Cardiac muscle cell (in vitro differentiated cells and primary cell): ENCODE data around the gene HEY2. TPM values are rescaled to one million over a fixed set of nuclear protein-coding genes. Genes with fewer than 3 reads are reported as not detected.
"Not testable (repeated sequence)": the region's sequence is repeated elsewhere in the genome, so short reads cannot be mapped to it uniquely, and the experiment has no call there.

ENCODE experiments used
- DNase-seq, 2 donors: peaks; one replicate each; pipeline versions ENCODE4 v3.0.0 to v3.0.0-alpha.2; 2010 to 2017; ENCODE audit warnings: low read depth in 1 of 2, low spot score in 1 of 2
- H3K27ac ChIP-seq: fragments of 200-600 bp; sonication (generic); 2 replicates; pipeline ENCODE4 v1.5.1; 2016
- H3K27me3 ChIP-seq: fragments of 200-600 bp; sonication (generic); 2 replicates; pipeline ENCODE4 v1.6.0; 2016; ENCODE audit warnings: control low read depth
- H3K36me3 ChIP-seq: fragments of 200-600 bp; sonication (generic); 2 replicates; pipeline ENCODE4 v1.5.1; 2016; ENCODE audit warnings: control low read depth
- H3K4me1 ChIP-seq: fragments of 200-600 bp; sonication (generic); 2 replicates; pipeline ENCODE4 v1.8.1; 2017; ENCODE audit warnings: low read depth, mild to moderate bottlenecking, mixed run types
- H3K4me3 ChIP-seq: fragments of 200-600 bp; sonication (generic); 2 replicates; pipeline ENCODE4 v1.5.1; 2016; ENCODE audit warnings: mild to moderate bottlenecking
- H3K9me3 ChIP-seq: fragments of 200-600 bp; sonication (generic); 2 replicates; pipeline ENCODE4 v1.5.1; 2017; ENCODE audit warnings: low read depth, mild to moderate bottlenecking, control low read depth
- CTCF ChIP-seq: IDR thresholded peaks from 2 replicates; pipeline ENCODE4 v1.5.1; 2012; ENCODE audit warnings: low read depth, mild to moderate bottlenecking, low read length
- polyA plus RNA-seq: library from polyadenylated mRNA; unstranded; fragments of >200 nt; fragmentation: Nextera tagmentation; extraction: Ambion mirVana; gene quantifications from 2 replicates; pipeline ENCODE4 v1.2.1, GENCODE V29; 2016
- total RNA-seq: library from RNA; depleted of rRNA; stranded (reverse); fragments of >200 nt; gene quantifications from 2 replicates; pipeline ENCODE4 v1.2.3, GENCODE V29; 2016

HEY2 gene
- total and polyA plus RNA-seq, 2 experiments from 2014 or later, result 54.1 to 73.8 TPM

GRCh38 chr6:125764121-125764671 lies 14.8 kb downstream of the HEY2 start:
- H3K27ac ChIP-seq, result peak overlapping the region; percentile 46
- no peaks in the 10 kb centered on the region for H3K9me3 ChIP-seq

GRCh38 chr6:125765944-125766343 lies 16.5 kb downstream of the HEY2 start:
- no peak overlapping the region for H3K4me3 ChIP-seq
- DNase-seq, result no peak
- no peaks in the 10 kb centered on the region for H3K9me3 ChIP-seq
- no peaks in the 10 kb centered on the region for H3K36me3 ChIP-seq
- no peak for TF ChIP-seq CTCF
- H3K27me3 ChIP-seq, result no peaks in the 10 kb centered on the region
- peaks cover 21% of the 10 kb centered on the region for H3K4me1 ChIP-seq
- H3K27ac ChIP-seq, result no peak overlapping the region

More at GRCh38 chr6:125764121-125764671, 14.8 kb downstream of the HEY2 start:
- Histone ChIP-seq H3K27me3 (no peaks in the 10 kb centered on the region), H3K4me3 (no peak overlapping the region), H3K36me3 (peaks cover 4% of the 10 kb centered on the region), H3K4me1 (peaks cover 22% of the 10 kb centered on the region)
- no peak for TF ChIP-seq CTCF
- no peak for DNase-seq

- no peak overlapping the region for H3K4me3 ChIP-seq
- H3K4me1 ChIP-seq, result peaks cover 17% of the 10 kb centered on the region
- DNase-seq, result no peak
- no peaks in the 10 kb centered on the region for H3K36me3 ChIP-seq
- H3K27me3 ChIP-seq, result no peaks in the 10 kb centered on the region
- no peak for TF ChIP-seq CTCF
- no peak overlapping the region for H3K27ac ChIP-seq
- H3K9me3 ChIP-seq, result no peaks in the 10 kb centered on the region
Observed at GRCh38 chr6:125766641-125767040, 17.2 kb downstream of the HEY2 start.

DNA sequence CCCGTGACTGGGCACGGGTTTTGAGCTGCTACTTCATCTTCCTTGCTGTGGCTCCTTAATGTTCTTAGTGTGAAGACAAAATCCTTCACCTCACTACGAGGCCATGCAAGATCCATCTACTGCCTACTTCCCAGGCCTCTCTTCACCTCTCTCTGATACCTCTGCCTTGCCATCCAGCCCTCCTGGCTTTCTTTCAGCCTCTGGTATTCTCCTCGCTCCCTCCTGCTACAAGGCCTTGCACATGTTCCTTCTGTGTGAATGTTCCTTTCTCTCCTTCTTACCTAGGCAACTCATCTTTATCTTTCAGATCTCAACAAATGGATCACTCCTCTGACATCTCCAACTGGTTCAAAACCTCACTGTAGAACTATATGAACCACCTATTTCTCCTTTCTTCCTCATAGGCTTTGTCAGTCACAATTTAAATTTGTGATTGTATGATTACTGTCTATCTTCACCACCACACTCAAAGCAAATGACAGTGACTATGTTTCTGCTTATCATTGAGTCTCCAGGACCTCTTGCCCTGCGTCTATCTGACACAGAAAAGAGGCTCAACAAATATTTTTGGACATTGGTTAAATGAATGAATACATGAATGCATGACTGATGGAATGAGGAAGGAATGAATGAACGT lies 19.8 kb downstream of the HEY2 start:
- Histone ChIP-seq H3K27me3 (no peaks in the 10 kb centered on the region), H3K4me1 (peaks cover 14% of the 10 kb centered on the region), H3K36me3 (no peaks in the 10 kb centered on the region), H3K27ac (no peak overlapping the region), H3K4me3 (no peak overlapping the region), H3K9me3 (no peaks in the 10 kb centered on the region)
- no peak for TF ChIP-seq CTCF
- DNase-seq, result no peak

DNA sequence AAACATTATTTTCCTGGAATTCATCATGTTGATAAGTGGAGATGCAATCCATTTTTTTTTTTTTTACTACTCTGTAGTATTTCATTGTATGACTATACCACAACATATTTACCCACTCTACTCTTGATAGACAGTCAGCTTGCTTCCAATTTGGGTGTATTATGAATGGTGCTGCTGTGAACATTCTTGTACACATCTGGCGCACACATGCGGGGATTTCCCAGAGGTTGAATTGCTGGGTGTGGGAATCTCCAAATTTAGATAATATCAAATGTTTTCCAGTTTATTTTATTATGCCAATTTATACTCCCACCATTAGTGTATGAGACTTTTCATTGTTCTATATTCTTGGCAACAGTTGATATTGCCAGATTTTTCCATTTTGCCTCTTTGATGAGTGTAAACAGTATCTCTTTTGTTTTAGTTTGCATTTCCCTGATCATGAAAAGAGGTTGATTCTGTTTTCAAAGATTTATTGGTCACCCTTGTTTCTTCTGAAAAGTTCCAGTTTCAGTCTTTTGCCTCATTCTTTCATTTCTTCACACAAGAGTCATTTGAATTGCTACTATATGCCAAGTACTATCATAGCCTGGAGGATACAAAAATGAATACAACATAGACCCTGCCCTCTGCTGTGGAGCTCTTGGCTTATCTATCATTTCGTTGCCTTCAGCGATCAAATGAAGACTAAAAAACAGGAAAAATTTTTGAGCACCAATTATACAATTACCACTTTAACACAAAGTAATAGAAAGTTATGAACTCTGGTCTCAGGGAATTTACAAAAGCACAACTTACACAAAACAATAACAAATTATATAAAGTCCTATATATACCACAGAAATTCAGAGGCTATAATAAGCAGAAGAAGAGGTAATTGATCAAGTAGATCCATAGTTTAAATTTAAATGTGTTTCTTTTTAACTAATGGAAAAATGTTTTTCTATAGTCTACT lies 24.2 kb downstream of the HEY2 start:
- Histone ChIP-seq H3K9me3 (no peaks in the 10 kb centered on the region), H3K36me3 (no peaks in the 10 kb centered on the region), H3K4me1 (no peaks in the 10 kb centered on the region), H3K27me3 (no peaks in the 10 kb centered on the region), H3K4me3 (no peak overlapping the region), H3K27ac (no peak overlapping the region)
- no peak for TF ChIP-seq CTCF
- DNase-seq, result no peak

DNA sequence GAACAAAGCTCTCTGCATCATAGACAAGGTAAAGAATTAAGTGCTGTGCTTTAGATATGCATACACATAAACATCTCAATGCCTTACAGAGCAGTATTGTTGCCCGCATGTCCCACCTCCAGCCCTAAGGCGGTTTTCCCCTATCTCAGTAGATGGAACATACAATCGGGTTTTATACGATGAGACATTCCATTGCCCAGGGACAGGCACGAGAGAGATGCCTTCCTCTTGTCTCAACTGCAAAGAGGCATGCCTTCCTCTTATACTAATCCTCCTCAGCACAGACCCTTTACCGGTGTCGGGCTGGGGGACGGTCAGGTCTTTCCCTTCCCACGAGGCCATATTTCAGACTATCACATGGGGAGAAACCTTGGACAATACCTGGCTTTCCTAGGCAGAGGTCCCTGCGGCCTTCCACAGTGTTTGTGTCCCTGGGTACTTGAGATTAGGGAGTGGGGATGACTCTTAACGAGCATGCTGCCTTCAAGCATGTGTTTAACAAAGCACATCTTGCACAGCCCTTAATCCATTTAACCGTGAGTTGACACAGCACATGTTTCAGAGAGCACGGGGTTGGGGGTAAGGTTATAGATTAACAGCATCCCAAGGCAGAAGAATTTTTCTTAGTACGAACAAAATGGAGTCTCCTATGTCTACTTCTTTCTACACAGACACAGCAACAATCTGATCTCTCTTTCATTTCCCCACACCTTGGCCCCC lies 26.8 kb downstream of the HEY2 start:
- not testable (repeated sequence) for H3K4me1 ChIP-seq, H3K4me3 ChIP-seq, H3K9me3 ChIP-seq, H3K27ac ChIP-seq, H3K36me3 ChIP-seq, H3K27me3 ChIP-seq, DNase-seq
